ENCODE results near the gene KIF4A. TPM values are rescaled to one million over a fixed set of nuclear protein-coding genes. Genes with fewer than 3 reads are reported as not detected.

Gene KIF4A
- total RNA-seq, 4 donors from 2014 or later, result 0.11 to 0.71 (median 0.13) TPM; not detected in 1

DNA sequence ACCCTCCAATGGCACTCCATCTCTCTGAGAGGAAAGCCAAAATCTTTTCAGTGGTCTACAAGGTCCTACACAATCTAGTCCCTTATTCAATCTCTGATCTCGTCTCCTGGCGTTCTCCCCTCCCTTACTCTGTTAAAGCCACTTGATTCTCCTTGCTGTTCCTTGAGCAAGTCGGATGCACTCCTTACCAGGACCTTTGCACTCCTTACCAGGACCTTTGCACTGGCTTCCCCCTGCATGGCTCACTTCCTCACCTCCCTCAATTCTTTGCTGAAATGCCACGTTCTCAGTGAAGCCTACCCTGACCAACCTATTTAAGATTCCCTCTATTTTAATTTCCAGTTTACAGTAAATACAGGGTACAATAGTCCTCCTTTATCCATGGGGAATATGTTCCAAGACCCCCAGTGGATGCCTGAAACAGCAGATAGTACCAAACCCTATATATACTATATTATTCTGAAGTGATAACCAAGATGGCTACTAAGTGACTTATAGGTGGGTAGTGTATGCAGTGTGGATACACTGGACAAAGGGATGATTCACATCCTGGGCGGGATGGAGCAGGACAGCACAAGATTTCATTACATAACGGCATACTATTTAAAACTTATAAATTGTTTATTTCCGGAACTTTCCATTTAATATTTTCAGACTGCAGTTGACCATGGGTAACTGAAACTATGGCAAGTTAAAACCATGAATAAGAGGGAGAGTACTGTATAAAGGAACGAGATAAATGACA, 148.2 kb downstream of the KIF4A start:
- intact Hi-C loops (cut with DNase I), result no loop called here
- no peaks in the 10 kb centered on the region for H3K9me3 ChIP-seq
- H3K27ac ChIP-seq, result no peak overlapping the region
- peaks cover 3% of the 10 kb centered on the region for H3K27me3 ChIP-seq
- no peak for DNase-seq
- WGBS, 2 donors, result 76 to 83% methylated on average over 8 of the region's 8 CpGs
- no peak overlapping the region for H3K4me3 ChIP-seq (replicated peaks in 1 of 3)
- no peaks in the 10 kb centered on the region for H3K36me3 ChIP-seq
- H3K4me1 ChIP-seq, result no peaks in the 10 kb centered on the region
- no peak for TF ChIP-seq POLR2A (IDR thresholded peaks at IDR 0.05)
- TF ChIP-seq, protein P1, sequence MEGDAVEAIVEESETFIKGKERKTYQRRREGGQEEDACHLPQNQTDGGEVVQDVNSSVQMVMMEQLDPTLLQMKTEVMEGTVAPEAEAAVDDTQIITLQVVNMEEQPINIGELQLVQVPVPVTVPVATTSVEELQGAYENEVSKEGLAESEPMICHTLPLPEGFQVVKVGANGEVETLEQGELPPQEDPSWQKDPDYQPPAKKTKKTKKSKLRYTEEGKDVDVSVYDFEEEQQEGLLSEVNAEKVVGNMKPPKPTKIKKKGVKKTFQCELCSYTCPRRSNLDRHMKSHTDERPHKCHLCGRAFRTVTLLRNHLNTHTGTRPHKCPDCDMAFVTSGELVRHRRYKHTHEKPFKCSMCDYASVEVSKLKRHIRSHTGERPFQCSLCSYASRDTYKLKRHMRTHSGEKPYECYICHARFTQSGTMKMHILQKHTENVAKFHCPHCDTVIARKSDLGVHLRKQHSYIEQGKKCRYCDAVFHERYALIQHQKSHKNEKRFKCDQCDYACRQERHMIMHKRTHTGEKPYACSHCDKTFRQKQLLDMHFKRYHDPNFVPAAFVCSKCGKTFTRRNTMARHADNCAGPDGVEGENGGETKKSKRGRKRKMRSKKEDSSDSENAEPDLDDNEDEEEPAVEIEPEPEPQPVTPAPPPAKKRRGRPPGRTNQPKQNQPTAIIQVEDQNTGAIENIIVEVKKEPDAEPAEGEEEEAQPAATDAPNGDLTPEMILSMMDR (IDR thresholded peaks at IDR 0.05), result no peak

DNA sequence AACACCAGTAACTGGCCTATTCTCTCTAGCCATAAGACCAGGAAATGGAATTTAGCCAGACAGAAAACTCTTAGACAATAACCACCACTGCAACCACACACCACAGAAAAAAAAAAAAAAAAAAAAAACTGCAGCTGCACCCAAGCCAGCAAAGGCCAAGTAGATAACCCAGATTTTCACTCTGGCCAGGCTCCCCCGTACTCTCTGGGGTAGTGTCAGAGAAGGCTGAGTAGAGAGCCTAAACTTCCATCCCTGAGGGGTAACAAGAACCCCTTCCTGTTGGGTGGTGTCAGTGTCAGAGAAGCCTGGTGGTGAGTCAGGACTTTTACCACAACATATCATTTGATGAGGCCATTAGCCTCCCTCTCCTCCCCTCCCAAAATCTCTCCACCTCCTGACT, 149.1 kb downstream of the KIF4A start:
- TF ChIP-seq, protein P1 (IDR thresholded peaks at IDR 0.05), result no peak
- no peak for TF ChIP-seq POLR2A (IDR thresholded peaks at IDR 0.05)
- Histone ChIP-seq H3K27ac (no peak overlapping the region), H3K36me3 (no peaks in the 10 kb centered on the region), H3K9me3 (no peaks in the 10 kb centered on the region), H3K27me3 (peaks cover 3% of the 10 kb centered on the region), H3K4me1 (no peaks in the 10 kb centered on the region), H3K4me3 (replicated peaks in 1 of 3) (no peak overlapping the region)
- intact Hi-C loops (cut with DNase I), result no loop called here
- 73 to 88% methylated on average over 1 of the region's 1 CpG for WGBS, 2 donors
- DNase-seq, result no peak

DNA sequence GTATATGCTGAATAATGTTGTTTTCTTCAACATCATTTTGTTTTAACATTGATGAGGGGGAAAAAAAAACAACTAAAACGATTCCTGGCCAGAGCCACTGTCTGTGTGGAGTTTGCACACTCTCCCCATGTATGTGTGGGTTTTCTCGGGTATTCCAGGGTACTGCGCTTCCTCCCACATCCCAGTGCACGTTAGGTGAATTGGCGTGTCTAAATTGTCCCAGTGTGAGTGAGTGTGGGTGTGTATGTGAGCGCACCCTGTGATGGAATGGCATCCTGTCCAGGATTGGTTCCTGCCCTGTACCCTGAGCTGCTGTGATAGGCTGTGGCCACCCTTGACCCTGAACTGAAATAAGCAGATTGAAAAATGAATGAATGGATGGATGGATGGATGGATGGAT, 152.3 kb downstream of the KIF4A start:
- Histone ChIP-seq H3K4me3 (replicated peaks in 1 of 3) (no peak overlapping the region), H3K4me1 (no peaks in the 10 kb centered on the region), H3K27ac (no peak overlapping the region), H3K27me3 (peaks cover 3% of the 10 kb centered on the region), H3K9me3 (no peaks in the 10 kb centered on the region), H3K36me3 (no peaks in the 10 kb centered on the region)
- WGBS, 2 donors, result 63 to 67% methylated on average over 6 of the region's 6 CpGs
- no peak for DNase-seq
- intact Hi-C loops (cut with DNase I), result no loop called here
- TF ChIP-seq, protein P1 (IDR thresholded peaks at IDR 0.05), result no peak
- TF ChIP-seq POLR2A (IDR thresholded peaks at IDR 0.05), result no peak

DNA sequence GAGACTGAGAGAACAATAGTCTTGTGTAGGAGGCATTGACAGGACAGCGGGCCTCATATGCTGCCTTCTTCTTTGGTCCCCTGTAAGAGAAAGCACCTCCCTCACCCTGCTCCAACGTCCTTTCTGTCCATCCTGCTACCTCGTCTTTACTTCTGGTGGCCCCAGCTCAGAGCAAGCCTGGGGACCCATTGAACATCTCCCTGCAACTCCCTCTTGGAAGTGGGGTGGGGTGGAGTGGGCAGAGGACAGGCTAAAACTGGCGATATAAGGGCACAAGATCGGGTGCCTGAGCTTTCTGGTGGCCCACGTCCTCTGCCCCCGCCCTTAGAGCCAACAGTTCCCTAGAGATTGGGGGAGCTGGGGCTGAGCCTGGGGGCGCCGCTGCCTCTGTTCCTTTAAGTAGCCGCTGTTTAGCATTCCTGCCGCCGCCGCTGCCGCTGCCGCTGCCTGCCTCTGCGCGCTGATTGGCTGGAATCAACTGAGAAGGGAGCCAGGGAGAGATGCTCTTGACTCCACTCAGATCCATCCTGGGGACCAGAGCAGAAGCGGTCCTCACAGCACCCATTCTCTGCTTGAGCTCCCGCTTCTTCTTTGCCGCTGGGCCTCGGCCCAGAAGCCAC, 154.5 kb downstream of the KIF4A start, which contains the start of gene DLG3:
DLG3 (plus strand) TSS at position 510 of the 620 bp plus-strand sequence. CDS start 367 bp downstream, outside the sequence.
- Histone ChIP-seq H3K27me3 (no peaks in the 10 kb centered on the region), H3K9me3 (no peaks in the 10 kb centered on the region), H3K4me3 (replicated peaks in 1 of 3) (peak within 1 kb of the TSS in 1 of 3 donors; percentile 6), H3K27ac (no peak within 1 kb of the TSS), H3K36me3 (no peaks in the 10 kb centered on the region), H3K4me1 (no peaks in the 10 kb centered on the region)
- intact Hi-C loops (cut with DNase I), result no loop called here
- 11 to 42% methylated on average over 3 to 11 of the region's 21 CpGs for WGBS, 2 donors
- TF ChIP-seq, protein P1 (IDR thresholded peaks at IDR 0.05), result no peak
- no peak for TF ChIP-seq POLR2A (IDR thresholded peaks at IDR 0.05)
- no peak for DNase-seq
